GM12801 (cell line): ENCODE data around the gene NF1.

Experiments
- TF ChIP-seq, protein P1 (sequence below): IDR thresholded peaks from one replicate; pipeline ENCODE4 v1.5.1; 2011; ENCODE audit warnings: control low read depth; ENCODE audit not compliant: insufficient read length; ENCODE audit errors: extremely low read depth

Gene NF1

DNA sequence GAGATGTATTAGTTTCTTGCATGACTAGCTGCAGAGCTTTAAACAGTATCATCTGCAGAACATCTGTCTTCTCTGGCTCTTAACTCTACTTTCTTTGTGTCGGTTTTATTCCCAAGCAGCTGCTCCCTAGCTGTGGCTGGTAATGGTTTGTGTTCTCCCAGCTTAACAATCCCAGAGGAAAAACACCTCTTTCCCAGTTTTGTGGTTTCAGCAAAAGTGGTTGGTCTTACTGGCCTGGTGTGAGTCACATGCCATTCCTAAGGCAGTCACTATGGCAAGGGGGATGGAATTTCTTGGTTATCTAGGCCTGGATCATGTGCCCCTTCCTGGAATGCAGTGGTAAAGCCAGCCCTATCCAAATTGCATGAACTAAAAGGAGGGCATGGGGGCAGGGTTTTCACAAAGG, 174.8 kb downstream of the NF1 start:
- TF ChIP-seq, protein P1, sequence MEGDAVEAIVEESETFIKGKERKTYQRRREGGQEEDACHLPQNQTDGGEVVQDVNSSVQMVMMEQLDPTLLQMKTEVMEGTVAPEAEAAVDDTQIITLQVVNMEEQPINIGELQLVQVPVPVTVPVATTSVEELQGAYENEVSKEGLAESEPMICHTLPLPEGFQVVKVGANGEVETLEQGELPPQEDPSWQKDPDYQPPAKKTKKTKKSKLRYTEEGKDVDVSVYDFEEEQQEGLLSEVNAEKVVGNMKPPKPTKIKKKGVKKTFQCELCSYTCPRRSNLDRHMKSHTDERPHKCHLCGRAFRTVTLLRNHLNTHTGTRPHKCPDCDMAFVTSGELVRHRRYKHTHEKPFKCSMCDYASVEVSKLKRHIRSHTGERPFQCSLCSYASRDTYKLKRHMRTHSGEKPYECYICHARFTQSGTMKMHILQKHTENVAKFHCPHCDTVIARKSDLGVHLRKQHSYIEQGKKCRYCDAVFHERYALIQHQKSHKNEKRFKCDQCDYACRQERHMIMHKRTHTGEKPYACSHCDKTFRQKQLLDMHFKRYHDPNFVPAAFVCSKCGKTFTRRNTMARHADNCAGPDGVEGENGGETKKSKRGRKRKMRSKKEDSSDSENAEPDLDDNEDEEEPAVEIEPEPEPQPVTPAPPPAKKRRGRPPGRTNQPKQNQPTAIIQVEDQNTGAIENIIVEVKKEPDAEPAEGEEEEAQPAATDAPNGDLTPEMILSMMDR = no peak

DNA sequence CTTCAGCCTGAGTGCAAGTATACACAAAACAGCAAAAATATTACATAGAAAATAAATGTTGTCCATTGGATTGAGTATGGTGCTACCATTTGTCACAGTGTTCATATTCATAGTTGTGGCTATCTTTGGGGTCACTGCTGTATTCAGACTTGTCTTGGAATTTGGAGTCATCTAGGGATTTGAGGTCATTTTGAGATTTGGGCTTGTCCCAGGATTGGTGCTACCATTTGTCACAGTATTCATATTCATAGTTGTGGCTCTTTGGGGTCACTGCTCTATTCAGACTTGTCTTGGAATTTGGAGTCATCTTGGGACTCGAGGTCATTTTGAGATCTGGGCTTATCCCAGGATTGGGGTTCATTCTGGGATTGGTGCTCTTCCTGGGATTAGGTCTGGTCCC, 177.5 kb downstream of the NF1 start:
- TF ChIP-seq, protein P1 = no peak

- TF ChIP-seq, protein P1 = no peak
Observed at GRCh38 chr17:31272803-31273202, 178.0 kb downstream of the NF1 start.

DNA sequence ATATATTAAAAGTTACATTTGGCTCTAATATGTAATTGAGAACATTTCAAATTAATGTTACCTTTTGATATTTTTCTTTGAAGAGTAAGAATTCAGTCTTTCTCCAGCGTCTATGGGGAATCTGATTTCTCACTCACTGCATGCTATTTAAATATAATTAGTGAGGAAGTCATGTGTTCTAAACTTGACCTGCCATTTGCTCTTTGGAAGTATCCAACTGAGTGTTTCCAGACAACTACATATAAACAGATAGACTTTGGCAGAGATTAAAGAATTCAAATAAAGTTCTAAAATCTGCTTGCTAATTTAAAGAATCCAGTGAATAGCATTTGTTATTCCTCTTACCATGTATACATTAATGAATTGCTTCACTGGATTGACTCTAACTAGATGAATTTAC, 178.7 kb downstream of the NF1 start:
- TF ChIP-seq, protein P1 = no peak

DNA sequence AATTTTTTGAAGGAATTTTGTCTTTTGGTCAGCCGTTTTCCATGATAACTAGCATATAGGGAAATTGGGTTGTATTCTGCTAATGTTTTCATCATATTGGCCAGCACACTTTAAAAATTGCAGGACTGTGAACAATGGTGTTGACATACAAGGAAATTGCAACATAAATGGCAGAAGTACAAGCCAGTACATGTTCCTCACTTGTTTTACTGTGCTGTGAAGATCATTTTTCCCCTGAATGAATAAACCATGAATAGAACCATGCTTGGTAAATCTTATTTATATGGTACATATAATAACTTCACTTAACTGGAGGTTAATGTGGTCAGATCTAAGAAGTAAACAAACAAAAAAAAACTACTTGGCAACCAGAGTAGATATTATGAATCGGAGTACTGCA, 179.5 kb downstream of the NF1 start:
- TF ChIP-seq, protein P1 = no peak

DNA sequence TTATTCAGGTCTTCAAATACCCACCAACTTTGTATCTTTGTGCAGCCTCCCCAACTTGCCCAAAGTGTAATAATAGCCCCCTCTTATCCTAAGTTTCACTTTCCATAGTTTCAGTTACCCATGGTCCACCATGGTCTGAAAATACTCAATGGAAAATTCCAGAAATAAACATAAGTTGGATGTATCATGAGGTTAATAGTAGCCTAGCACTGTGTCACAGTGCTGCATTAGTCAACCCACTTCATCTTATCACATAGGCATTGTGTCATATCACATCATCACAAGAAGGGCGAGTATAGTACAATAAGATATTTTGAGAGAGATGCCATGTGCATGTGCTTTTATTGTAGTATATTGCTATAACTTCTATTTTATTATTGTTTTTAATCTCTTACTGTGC, 180.3 kb downstream of the NF1 start:
- TF ChIP-seq, protein P1 = no peak

- TF ChIP-seq, protein P1 = no peak
Observed at GRCh38 chr17:31279401-31279800, 184.6 kb downstream of the NF1 start.

- TF ChIP-seq, protein P1 = no peak
Observed at GRCh38 chr17:31281061-31281460, 186.3 kb downstream of the NF1 start.
